Karpas-422 (cell line): Measurements from ENCODE around the gene PIRT. TPM values are rescaled to one million over a fixed set of nuclear protein-coding genes. Genes with fewer than 3 reads are reported as not detected.
A peak's percentile ranks its signal among the peaks of the same experiment; 100 is the strongest.

Experiments used
- DNase-seq: peaks from one replicate; pipeline ENCODE4 v3.0.0-alpha.2; 2015
- H2AFZ ChIP-seq: fragments of 200-600 bp; sonication (generic); 2 replicates; pipeline ENCODE4 v1.6.1; 2014; ENCODE audit warnings: antibody characterized with exemption, low read length, mixed read lengths
- H3K27ac ChIP-seq: fragments of 200-600 bp; sonication (generic); 2 replicates; pipeline ENCODE4 v1.5.1; 2014; ENCODE audit warnings: mild to moderate bottlenecking, low read length, moderate library complexity
- H3K27me3 ChIP-seq: fragments of 200-600 bp; sonication (generic); 2 replicates; pipeline ENCODE4 v1.6.1; 2014; ENCODE audit warnings: low read length, mixed read lengths
- H3K36me3 ChIP-seq: fragments of 200-600 bp; sonication (generic); 2 replicates; pipeline ENCODE4 v1.6.1; 2014; ENCODE audit warnings: low read length, mixed read lengths; ENCODE audit not compliant: insufficient read depth
- H3K4me1 ChIP-seq: fragments of 200-600 bp; sonication (generic); 2 replicates; pipeline ENCODE4 v1.6.1; 2014; ENCODE audit warnings: mild to moderate bottlenecking, low read length, mixed read lengths
- H3K4me2 ChIP-seq: fragments of 200-600 bp; sonication (generic); 2 replicates; pipeline ENCODE4 v1.6.1; 2014; ENCODE audit warnings: low read length, low read depth, mild to moderate bottlenecking; ENCODE audit not compliant: poor library complexity, severe bottlenecking
- H3K4me3 ChIP-seq: fragments of 200-600 bp; sonication (generic); 2 replicates; pipeline ENCODE4 v1.5.1; 2014; ENCODE audit warnings: mild to moderate bottlenecking, antibody characterized with exemption, low read length, mixed read lengths
- H3K79me2 ChIP-seq: fragments of 200-600 bp; sonication (generic); 2 replicates; pipeline ENCODE4 v1.6.1; 2014; ENCODE audit warnings: mild to moderate bottlenecking, low read length, mixed read lengths
- H3K9ac ChIP-seq: fragments of 200-600 bp; sonication (generic); 2 replicates; pipeline ENCODE4 v1.6.0; 2014; ENCODE audit warnings: low read length
- H3K9me2 ChIP-seq: fragments of 200-600 bp; sonication (generic), shearing (Covaris generic); replicated peaks from 2 replicates; pipeline ENCODE4 v1.6.0; 2014; ENCODE audit warnings: mild to moderate bottlenecking, low read length, moderate library complexity; ENCODE audit not compliant: insufficient read depth
- H3K9me3 ChIP-seq: fragments of 300-700, 200-600 bp; sonication (generic); 2 replicates; pipeline ENCODE4 v1.6.1; 2014; ENCODE audit warnings: low read length, mixed read lengths
- H4K20me1 ChIP-seq: fragments of 200-600 bp; sonication (generic); 2 replicates; pipeline ENCODE4 v1.6.1; 2014; ENCODE audit warnings: mild to moderate bottlenecking, antibody characterized with exemption, low read length, low read depth; ENCODE audit not compliant: insufficient read depth
- total RNA-seq: library from RNA; depleted of rRNA; stranded (reverse); fragments of >200 nt; shearing (Covaris generic); gene quantifications from 2 replicates; pipeline ENCODE4 v1.2.3, GENCODE V29; 2014; ENCODE audit warnings: low replicate concordance

PIRT gene
- total RNA-seq, 1 experiment from 2014 or later, result not detected

GRCh38 chr17:10792151-10792550 lies 45.7 kb downstream of the PIRT start:
- Histone ChIP-seq H3K4me2 (no peak overlapping the region), H3K4me1 (no peaks in the 10 kb centered on the region), H3K79me2 (no peaks in the 10 kb centered on the region), H3K9me3 (no peaks in the 10 kb centered on the region), H3K27me3 (no peaks in the 10 kb centered on the region), H3K36me3 (no peaks in the 10 kb centered on the region), H4K20me1 (no peaks in the 10 kb centered on the region), H2AFZ (no peak overlapping the region), H3K9ac (no peak overlapping the region), H3K27ac (no peak overlapping the region), H3K9me2 (no peaks in the 10 kb centered on the region), H3K4me3 (no peak overlapping the region)
- peak; percentile 10 for DNase-seq

GRCh38 chr17:10790491-10791401 lies 47.1 kb downstream of the PIRT start:
- Histone ChIP-seq H3K4me2 (no peak overlapping the region), H3K9me3 (no peaks in the 10 kb centered on the region), H3K36me3 (no peaks in the 10 kb centered on the region), H3K9ac (no peak overlapping the region), H3K27ac (no peak overlapping the region), H3K4me1 (no peaks in the 10 kb centered on the region), H2AFZ (no peak overlapping the region), H3K27me3 (no peaks in the 10 kb centered on the region), H4K20me1 (no peaks in the 10 kb centered on the region), H3K9me2 (no peaks in the 10 kb centered on the region), H3K79me2 (no peaks in the 10 kb centered on the region), H3K4me3 (no peak overlapping the region)
- DNase-seq, result peak; percentile 28

- Histone ChIP-seq H3K27ac (no peak overlapping the region), H3K4me2 (no peak overlapping the region), H3K9me3 (no peaks in the 10 kb centered on the region), H2AFZ (no peak overlapping the region), H3K9ac (no peak overlapping the region), H4K20me1 (no peaks in the 10 kb centered on the region), H3K4me1 (no peaks in the 10 kb centered on the region), H3K79me2 (no peaks in the 10 kb centered on the region), H3K36me3 (no peaks in the 10 kb centered on the region), H3K27me3 (no peaks in the 10 kb centered on the region), H3K4me3 (no peak overlapping the region), H3K9me2 (no peaks in the 10 kb centered on the region)
- peak; percentile 11 for DNase-seq
These were observed 48.1 kb downstream of the PIRT start for GRCh38 chr17:10789694-10790271.

- peak; percentile 24 for DNase-seq
- Histone ChIP-seq H4K20me1 (no peaks in the 10 kb centered on the region), H3K4me3 (no peak overlapping the region), H3K27me3 (no peaks in the 10 kb centered on the region), H3K27ac (no peak overlapping the region), H3K4me2 (no peak overlapping the region), H3K79me2 (no peaks in the 10 kb centered on the region), H3K4me1 (no peaks in the 10 kb centered on the region), H3K9ac (no peak overlapping the region), H2AFZ (no peak overlapping the region), H3K9me3 (no peaks in the 10 kb centered on the region), H3K9me2 (no peaks in the 10 kb centered on the region), H3K36me3 (no peaks in the 10 kb centered on the region)
These were observed 50.4 kb downstream of the PIRT start for GRCh38 chr17:10787306-10788045.

- H3K4me1 ChIP-seq, result no peaks in the 10 kb centered on the region
- no peak overlapping the region for H3K9ac ChIP-seq
- H4K20me1 ChIP-seq, result no peaks in the 10 kb centered on the region
- DNase-seq, result no peak
- H2AFZ ChIP-seq, result no peak overlapping the region
- H3K9me2 ChIP-seq, result no peaks in the 10 kb centered on the region
- H3K36me3 ChIP-seq, result no peaks in the 10 kb centered on the region
- no peaks in the 10 kb centered on the region for H3K79me2 ChIP-seq
- H3K4me3 ChIP-seq, result no peak overlapping the region
- H3K27me3 ChIP-seq, result no peaks in the 10 kb centered on the region
- no peak overlapping the region for H3K4me2 ChIP-seq
- no peak overlapping the region for H3K27ac ChIP-seq
- H3K9me3 ChIP-seq, result no peaks in the 10 kb centered on the region
These were observed 52.6 kb downstream of the PIRT start for GRCh38 chr17:10785295-10785694.

GRCh38 chr17:10779609-10780008 lies 58.3 kb downstream of the PIRT start:
- Histone ChIP-seq H3K36me3 (no peaks in the 10 kb centered on the region), H3K9ac (no peak overlapping the region), H3K4me1 (peaks cover 6% of the 10 kb centered on the region; the same call in 1 of the 2 replicates), H3K27me3 (no peaks in the 10 kb centered on the region), H3K9me3 (no peaks in the 10 kb centered on the region), H3K9me2 (no peaks in the 10 kb centered on the region), H3K27ac (no peak overlapping the region), H4K20me1 (no peaks in the 10 kb centered on the region), H3K79me2 (no peaks in the 10 kb centered on the region), H2AFZ (no peak overlapping the region), H3K4me3 (no peak overlapping the region), H3K4me2 (no peak overlapping the region)
- DNase-seq, result no peak

GRCh38 chr17:10777890-10778289 lies 60.0 kb downstream of the PIRT start:
- Histone ChIP-seq H3K27me3 (no peaks in the 10 kb centered on the region), H4K20me1 (no peaks in the 10 kb centered on the region), H3K4me1 (peaks cover 6% of the 10 kb centered on the region; the same call in 1 of the 2 replicates), H3K4me2 (no peak overlapping the region), H3K9me3 (no peaks in the 10 kb centered on the region), H2AFZ (no peak overlapping the region), H3K9ac (no peak overlapping the region), H3K36me3 (no peaks in the 10 kb centered on the region), H3K4me3 (no peak overlapping the region), H3K9me2 (no peaks in the 10 kb centered on the region), H3K79me2 (no peaks in the 10 kb centered on the region), H3K27ac (no peak overlapping the region)
- no peak for DNase-seq
